Stimulated activated naive CD4-positive, alpha-beta T cell (primary cell): Measurements from ENCODE around the gene CACHD1.

Source experiments
- DNase-seq, 6 experiments: peaks; one replicate each; lab custom pipeline; 2025; lab: John Stamatoyannopoulos, UW

The CACHD1 gene

GRCh38 chr1:64523413-64524337 is 53.7 kb downstream of the CACHD1 start:
- no peak for DNase-seq

- no peak for DNase-seq
Observed at GRCh38 chr1:64524614-64525013, 54.7 kb downstream of the CACHD1 start.

GRCh38 chr1:64525116-64525686 is 55.3 kb downstream of the CACHD1 start:
- no peak for DNase-seq

GRCh38 chr1:64526312-64526711 is 56.4 kb downstream of the CACHD1 start:
- no peak for DNase-seq

- DNase-seq, result peak in 3 of 6 experiments; percentile 1 to 47 (median 14)
Observed at GRCh38 chr1:64527165-64527564, 57.2 kb downstream of the CACHD1 start.

- DNase-seq, result no peak
Observed at GRCh38 chr1:64527786-64528185, 57.9 kb downstream of the CACHD1 start.

- DNase-seq, result no peak
Observed at GRCh38 chr1:64530969-64531692, 61.2 kb downstream of the CACHD1 start.

GRCh38 chr1:64532646-64533045 is 62.7 kb downstream of the CACHD1 start:
- no peak for DNase-seq

- DNase-seq, result no peak
Observed at GRCh38 chr1:64535938-64536835, 66.3 kb downstream of the CACHD1 start.

GRCh38 chr1:64536836-64537490 is 67.0 kb downstream of the CACHD1 start:
- DNase-seq, result no peak

- DNase-seq, result no peak
Observed at GRCh38 chr1:64537942-64538341, 68.0 kb downstream of the CACHD1 start.

- peak in 1 of 6 experiments; percentile 8 for DNase-seq
Observed at GRCh38 chr1:64538389-64538788, 68.5 kb downstream of the CACHD1 start.

- DNase-seq, result no peak
Observed at GRCh38 chr1:64539289-64539688, 69.4 kb downstream of the CACHD1 start.

- DNase-seq, result no peak
Observed at GRCh38 chr1:64539781-64540218, 69.9 kb downstream of the CACHD1 start.

GRCh38 chr1:64540265-64540791 is 70.4 kb downstream of the CACHD1 start:
- DNase-seq, result peak in 3 of 6 experiments; percentile 6 to 52 (median 43)

- no peak for DNase-seq
Observed at GRCh38 chr1:64542118-64542517, 72.2 kb downstream of the CACHD1 start.

GRCh38 chr1:64543831-64544230 is 73.9 kb downstream of the CACHD1 start:
- DNase-seq, result no peak

GRCh38 chr1:64545118-64545843 is 75.4 kb downstream of the CACHD1 start:
- peak in 4 of 6 experiments; percentile 14 to 80 (median 69) for DNase-seq

GRCh38 chr1:64546013-64546412 is 76.1 kb downstream of the CACHD1 start:
- DNase-seq, result no peak
